DMS53 treated with DMSO at 0.1 percent for 48 hours (cell line): ENCODE results near the gene EIF3B.
"Not testable (repeated sequence)": the region's sequence is repeated elsewhere in the genome, so short reads cannot be mapped to it uniquely, and the experiment has no call there.

Experiments
- DNase-seq: peaks from one replicate; lab custom pipeline; 2025; ENCODE audit not compliant: unreplicated experiment; lab: John Stamatoyannopoulos, UW

Gene EIF3B

DNA sequence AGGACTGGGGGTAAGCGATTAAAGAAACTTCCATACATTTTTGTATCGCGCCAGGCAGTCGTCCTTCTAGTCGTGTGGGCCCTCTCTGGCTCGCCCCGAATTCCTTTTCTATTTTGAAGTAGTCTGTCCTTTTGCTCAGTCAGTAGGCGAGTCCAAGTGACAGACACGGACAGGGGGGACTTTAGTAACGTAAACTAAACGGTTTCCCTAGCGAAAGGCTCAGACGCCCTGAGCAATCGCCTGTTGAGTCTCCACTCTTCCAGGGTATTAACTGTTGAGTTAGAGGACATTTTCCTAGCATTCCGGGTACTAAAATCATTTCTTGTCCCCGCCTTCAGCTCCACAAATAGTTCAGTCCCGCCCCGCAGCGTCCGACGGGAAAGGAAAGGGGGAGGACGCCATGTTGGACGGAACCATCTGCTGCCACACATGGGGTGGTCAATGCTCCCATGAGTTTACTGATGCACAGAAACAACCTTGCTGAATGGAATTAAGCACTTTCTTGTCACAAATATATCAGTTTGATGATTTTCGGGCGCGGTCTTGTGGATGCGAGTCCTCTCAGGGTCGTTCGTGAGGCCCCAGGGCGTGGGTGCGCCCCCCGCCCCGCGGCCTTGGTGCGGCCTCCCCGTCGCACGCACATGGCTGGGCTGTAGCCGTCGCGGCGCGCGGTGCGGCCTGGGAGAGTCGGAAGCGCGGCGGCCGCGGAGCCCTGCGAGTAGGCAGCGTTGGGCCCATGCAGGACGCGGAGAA, at the start of gene EIF3B:
Gene EIF3B (plus strand): TSS at position 642 of the 753 bp plus-strand sequence. CDS start 95 bp downstream, at position 737.
- peak; percentile 87 for DNase-seq

DNA sequence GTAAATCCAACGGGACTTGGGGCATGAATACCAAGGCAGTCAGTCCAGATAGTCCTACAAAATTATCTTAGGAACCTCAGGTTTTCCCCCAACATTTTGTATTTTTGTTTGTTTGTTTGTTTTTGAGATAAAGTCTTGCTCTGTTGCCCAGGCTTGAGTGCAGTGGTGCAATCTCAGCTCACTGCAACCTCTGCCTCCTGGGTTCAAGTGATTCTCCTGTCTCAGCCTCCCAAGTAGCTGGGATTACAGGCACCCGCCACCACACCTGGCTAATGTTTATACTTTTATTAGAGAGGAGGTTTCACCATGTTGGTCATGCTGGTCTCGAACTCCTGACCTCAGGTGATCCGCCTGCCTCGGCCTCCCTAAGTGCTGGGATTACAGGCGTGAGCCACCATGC, 49.4 kb upstream of the EIF3B start:
- not testable (repeated sequence) for DNase-seq

DNA sequence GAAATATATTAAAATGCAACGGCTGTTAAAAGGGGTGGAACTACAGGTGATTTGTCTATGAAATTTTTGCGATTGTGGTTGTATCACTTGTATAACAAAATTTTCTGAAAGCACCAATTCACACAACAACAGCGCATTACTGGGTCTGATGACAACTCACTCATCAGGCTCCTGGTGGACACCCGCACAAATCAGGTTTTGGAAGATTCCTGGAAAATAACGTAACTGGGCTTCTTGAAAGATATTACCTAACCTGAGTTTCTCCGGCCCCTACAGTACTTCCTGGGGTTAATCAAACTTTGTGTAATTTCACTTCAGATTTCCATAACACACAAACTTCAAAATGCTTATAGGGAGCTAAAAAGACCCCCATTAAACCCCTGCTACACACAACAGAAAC, 47.9 kb upstream of the EIF3B start:
- DNase-seq = no peak

DNA sequence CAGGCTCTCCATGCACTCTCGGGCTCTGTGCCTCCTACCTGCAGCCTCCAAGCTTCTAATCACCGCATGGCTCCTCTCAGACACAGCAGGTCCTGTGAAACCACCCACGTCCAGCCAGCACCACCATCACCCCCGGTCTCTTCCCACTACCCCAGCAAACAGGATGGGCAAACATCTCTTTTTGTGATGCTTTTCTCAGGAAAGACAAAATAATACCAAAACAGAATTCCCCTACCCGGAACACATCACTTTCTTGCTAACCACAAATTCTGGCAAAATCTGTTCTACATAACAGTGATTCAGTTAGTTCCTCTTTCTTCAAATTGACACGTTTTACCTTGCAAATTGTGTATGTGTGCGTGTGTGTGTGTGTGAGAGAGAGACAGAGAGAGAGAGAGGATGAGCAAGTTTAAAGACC, 46.9 kb upstream of the EIF3B start:
- no peak for DNase-seq

DNA sequence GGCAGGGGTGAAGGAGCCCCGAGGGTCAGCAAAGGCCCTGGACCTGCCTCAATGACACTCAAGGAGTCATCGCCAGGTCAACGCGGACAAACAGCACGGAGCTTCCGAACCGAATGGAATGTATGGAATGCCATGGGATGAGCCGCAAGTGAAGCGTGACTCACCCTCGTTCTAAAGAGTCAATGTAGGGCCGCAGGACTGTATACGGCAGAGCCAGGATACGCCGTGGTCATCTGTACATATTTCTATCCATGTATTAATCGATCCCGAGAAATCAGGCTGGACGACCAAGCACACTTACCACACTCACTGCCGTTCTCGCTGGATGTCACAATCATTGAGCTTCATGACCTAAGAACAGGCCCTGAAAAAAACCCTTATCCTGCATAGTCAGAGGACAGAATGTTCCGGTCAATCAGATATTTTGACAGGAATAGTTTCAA, 44.7 kb upstream of the EIF3B start:
- DNase-seq = no peak

DNA sequence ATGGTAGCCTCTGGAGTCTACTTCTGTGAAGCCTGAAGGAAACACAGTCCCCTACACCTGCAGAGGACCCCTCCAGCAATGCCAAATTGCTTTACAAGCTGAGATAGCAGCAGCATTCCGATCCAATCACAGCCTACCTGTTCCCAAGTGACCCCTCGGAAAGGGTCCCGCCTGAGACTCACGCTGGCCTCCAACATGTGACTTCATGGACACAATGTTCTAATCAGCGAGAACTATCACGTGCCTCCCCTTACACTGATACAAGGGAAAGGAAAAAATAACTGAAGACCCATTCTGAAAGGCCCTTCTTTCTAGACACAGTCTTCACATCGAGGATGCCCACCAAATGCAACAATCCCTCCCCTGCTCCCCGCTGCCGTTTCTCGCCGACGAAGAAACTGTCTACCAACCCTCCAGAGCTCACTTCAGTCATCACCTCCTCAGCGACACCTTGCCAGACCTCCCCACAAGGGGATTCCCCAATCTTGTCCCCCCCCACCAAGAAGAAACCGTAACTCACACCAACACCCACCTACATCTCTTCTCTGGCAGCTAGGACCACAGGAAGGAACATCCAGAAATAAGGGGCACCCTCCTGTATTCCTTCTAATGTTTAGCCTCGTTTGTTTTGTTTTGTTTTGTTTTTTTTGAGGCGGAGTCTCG, 42.2 kb upstream of the EIF3B start:
- no peak for DNase-seq

DNA sequence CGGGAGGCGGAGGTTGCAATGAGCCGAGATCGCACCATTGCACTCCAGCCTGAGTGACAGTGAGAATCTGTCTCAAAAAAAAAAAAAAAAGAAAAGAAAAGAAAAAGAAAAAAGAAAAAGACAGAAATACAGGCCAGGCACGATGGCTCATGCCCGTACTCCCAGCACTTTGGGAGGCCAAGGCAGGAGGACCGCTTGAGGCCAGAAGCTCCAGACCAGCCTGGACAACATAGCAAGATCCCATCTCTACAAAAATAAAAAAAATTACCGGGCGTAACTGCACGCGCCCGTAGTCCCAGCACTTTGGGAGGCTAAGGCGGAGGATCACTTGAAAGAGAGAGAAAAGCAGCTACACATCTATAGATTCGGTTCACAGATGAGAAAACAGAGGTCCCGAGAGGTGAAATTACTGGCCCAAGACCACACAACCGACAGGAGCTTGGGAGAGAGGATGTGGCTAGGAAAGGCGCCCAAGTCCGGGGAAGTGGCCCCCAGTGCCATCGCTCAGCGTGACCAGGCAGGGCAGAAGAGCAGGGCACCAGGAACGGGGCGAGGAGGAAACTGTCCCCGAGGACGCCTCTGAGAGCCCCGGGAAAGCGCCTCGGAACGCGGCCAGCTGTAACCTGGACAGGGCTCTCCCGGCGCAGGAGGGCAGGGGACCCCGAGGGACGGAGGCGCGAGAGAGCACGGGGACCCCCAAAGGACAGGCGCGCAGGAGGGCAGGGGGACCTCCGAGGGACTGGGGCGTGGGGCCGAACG, 41.0 kb upstream of the EIF3B start:
- peak; percentile 16 for DNase-seq

DNA sequence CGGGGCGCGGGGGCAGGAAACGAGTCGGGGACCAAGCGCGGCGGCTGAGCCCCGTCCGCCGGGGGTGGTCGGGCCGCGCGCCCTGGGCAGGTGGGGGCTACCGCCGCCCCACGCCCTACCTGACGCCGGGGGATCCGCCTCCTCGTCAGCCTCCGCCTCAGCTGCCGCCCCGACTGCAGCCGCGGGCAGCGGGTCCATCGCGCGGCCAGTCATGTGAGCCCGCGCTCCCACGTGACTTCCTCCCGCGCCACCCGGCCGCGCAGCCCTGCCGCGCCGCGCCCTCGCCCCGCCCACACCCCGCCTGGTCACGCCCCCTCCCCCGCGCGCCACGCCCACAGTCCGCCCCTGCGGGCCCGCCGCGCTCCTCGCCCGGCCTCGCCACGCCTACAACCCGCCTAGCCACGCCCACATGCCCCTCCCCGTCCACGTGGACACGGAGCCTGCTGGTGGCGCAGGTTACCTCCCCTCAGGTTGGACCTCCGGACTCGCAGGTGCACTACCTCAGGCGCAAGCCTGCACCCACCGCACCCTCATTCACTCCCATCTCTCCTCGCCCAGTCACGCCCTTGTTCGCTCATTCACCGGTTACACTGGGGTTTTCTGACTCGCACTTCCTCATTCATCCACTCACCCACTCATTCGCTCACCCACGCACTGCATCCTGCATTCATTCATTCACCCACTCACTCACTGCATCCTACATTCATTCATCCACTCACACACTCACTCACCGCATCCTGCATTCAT, 40.2 kb upstream of the EIF3B start, which contains the start of gene SNX8:
Gene SNX8 (minus strand): TSS at position 233 of the 747 bp plus-strand sequence. CDS start 20 bp downstream, at position 213.
- DNase-seq = peak; percentile 86

DNA sequence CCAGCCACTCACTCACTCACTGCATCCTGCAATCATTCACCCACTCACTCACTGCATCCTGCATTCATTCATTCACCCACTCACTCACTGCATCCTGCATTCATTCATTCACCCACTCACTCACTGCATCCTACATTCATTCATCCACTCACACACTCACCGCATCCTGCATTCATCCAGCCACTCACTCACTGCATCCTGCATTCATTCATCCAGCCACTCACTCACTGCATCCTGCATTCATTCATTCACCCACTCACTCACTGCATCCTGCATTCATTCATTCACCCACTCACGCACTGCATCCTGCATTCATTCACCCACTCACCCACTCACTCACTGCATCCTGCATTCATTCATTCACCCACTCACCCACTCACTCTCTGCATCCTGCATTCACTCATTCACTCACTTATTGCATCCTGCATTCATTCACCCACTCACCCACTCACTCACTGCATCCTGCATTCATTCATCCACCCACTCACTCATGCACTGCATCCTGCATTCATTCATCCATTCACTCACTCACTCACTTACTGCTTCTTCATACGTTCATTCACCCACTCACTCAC, 39.6 kb upstream of the EIF3B start:
- not testable (repeated sequence) for DNase-seq

DNA sequence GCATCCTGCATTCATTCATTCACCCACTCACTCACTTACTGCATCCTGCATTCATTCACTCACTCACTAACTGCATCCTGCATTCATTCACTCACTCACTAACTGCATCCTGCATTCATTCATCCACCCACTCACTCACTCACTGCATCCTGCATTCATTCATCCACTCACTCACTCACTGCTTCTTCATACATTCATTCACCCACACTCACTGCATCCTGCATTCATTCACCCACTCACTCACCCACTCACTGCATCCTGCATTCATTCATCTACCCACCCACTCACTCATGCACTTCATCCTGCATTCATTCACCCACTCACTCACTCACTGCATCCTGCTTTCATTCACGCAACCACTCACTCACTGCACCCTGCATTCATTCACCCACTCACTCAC, 38.8 kb upstream of the EIF3B start:
- no peak for DNase-seq

DNA sequence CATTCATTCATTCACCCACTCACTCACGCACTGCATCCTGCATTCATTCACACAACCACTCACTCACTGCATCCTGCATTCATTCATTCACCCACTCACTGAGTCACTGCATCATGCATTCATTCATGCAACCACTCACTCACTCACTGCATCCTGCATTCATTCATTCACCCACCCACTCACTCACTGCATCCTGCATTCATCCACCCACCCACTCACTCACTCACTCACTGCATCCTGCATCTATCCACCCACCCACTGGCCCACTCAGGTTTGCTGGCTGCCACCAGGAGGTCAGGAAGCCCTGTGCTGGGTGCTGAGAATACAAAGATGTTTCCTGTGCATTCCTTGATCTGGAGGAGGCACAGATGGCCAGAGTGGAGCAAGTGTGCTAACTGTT, 38.0 kb upstream of the EIF3B start:
- no peak for DNase-seq

DNA sequence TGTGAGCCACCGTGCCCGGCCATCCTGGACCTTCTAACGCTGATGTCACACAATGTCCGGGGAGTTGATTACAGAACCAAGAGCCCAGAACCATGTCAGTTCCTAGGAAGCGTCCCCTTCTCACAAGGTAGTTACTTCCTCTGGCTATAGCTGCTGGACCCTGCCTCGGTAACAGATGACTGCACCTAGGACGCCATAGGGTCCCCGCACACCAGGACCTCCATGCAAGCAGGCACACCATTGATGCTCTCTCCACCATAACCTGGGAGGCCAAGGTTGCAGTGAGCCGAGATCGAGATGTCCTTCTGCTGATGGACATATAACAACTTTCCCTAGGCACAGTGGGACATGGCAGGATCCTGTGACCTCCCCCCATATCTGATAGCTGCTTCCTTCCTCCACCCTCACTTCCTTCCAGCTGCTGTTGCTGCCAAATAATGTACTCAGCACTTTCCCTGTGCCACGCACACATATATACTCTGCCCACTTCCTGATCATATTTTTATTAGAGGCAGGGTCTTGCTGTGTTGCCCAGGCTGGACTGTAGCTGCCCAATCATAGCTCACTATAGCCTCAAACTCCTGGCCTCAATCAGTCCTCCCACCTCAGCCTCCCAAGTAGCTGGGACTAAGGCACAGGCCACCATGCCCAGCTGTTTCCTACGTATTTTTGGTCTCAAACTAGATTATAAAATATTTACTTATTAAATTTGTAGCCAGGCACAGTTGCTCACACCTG, 36.9 kb upstream of the EIF3B start:
- DNase-seq = no peak

DNA sequence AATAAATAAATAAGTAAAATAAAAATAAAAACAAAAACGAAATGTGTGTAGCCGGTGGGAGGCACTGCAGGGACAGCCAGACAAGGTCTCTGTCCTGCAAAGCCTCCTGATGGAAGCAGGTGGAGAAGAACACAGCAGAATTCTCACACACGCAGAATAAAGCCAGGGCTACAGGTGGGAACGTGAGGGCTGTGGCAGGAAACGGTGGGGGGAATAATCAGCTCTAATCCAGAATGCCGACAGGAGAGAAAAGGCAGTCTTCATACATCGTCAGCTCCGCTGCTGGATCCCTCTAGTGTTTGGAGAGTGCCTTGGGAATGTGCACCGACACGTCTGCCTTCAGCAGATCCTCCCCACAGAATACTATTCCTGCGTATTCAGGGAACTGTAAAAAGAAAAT, 33.6 kb upstream of the EIF3B start:
- peak; percentile 31 for DNase-seq

DNA sequence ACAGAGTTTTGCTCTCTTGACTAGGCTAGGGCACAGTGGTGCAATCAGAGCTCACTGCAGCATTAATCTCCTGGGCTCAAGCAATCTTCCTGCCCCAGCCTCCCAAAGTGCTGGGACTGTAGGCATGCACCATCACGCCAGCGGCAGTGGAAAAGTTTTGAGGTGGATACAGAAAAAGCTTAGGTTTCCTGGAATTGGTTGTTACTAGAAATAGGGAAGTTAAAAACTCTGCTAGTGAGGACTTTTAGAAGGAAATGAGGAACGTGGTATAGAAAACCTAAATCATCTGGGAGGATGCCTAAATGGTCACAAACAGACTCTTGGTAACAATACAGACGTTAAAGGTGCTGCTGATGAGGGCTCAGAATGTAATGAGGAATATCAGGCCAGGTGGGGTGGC, 29.5 kb upstream of the EIF3B start:
- DNase-seq = no peak

DNA sequence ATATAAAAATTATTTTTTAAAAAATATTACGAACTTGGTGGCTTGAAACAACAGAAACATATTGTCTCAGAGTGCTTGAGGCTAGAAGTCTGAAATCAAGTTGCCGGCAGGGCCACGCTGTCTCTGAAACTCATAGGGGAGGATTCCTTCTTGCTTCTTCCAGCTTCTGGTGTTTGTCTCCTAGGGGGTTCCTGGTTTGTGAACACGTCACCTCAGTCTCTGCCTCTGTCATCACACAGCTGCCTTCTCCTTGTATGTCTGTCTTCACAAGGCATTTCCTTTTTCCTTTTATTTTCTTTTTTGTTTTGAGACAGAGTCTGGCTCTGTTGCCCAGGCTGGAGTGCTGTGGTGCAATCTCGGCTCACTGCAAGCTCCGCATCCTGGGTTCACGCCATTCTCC, 27.7 kb upstream of the EIF3B start:
- no peak for DNase-seq

DNA sequence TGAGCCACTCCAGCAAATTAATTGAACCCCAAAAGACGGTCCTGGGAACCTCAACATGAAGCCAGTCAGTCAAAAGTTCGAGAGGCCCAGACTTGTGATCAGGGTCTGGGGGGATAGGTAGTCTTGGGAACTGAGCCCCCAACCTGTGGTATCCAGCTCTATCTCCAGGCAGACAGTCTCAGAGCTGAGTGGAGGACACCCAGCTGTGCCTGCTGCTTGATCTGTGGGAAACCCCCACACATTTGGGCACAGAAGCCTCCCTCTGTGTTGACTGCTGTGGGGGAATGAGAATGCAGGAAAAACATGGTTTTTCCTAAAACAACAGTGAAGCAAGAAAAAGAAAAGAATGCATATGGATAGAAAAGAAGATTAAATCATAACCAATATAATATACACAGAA, 24.1 kb upstream of the EIF3B start:
- no peak for DNase-seq

DNA sequence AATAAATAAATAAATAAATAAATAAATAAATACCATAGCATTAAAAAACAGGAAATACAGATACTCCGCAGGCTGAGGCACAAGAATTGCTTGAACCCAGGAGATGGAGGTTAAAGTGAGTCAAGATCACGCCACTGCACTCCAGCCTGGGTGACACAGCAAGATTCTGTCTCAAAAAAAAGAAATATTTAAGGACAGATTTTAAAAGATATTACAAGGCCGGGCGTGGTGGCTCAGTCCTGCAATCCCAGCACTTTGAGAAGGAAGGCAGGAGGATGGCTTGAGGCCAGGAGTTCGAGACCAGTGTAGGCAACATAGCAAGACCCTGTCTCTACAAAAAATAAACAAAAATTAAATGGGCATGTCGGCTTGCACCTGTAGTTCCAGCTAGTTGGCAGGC, 22.9 kb upstream of the EIF3B start:
- DNase-seq = no peak

DNA sequence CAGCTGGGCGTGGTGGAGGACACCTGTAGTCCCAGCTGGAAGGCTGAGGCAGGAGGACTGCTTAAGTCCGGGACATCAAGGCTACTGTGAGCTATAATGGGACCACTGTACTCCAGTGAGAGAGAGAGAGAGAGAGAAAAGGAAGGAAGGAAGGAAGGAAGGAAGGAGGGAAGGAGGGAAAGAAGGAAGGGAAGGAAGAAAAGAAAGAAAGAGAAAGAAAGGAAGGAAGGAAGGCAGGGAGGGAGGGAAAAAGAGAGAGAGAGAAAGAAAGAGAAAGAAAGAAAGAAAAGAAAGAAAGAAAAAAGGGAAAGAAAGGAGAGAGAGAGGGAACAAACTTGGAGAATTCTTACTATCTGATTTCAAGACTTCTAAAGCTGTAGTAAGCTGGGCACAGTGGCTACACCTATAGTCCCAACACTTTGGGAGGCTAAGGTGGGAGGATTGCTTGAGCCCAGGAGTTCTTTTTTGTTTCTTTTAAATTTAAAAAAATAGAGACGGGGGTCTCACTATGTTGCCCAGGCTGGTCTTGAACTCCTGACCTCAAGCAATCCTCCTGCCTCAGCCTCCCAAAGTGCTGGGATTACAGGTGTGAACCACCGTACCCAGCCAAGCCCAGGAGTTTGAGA, 21.9 kb upstream of the EIF3B start:
- not testable (repeated sequence) for DNase-seq

DNA sequence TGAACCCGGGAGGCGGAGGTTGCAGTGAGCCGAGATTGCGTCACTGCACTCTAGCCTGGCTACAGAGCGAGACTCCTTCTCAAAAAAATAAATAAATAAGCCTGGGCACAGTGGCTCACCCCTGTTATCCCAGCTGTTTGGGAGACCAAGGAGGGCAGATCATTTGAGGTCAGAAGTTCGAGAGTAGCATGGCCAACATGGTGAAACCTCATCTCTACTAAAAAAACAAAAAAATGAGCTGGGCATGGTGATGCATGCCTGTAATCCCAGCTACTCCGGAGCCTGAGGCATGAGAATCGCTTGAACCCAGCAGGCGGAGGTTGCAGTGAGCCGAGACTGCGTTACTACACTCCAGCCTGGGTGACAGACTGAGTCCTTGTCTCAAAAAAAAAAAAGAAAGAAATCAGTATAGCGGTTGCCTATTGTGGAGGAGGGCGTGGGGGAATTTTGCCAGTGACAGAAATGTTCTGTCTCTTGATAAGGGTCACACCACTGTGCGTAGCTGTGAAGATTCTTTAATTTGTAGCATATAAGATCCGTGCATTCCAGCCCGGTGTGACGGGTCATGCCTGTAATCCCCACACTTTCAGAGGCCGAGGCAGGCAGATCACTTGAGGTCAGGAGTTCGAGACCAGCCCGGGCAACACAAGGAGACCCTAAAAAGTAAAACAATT, 17.9 kb upstream of the EIF3B start:
- DNase-seq = no peak
